H1 (cell line): ENCODE data around the gene RASSF3. TPM values are rescaled to one million over a fixed set of nuclear protein-coding genes. Genes with fewer than 3 reads are reported as not detected.

Experiments used
- CTCF ChIA-PET: fragments of 300-600 bp; sonication (Branson Sonifier 250); formaldehyde crosslinking; loops from one replicate; lab custom pipeline; 2021; ENCODE audit not compliant: partially characterized antibody; lab: Charles Lee
- POLR2A ChIA-PET: fragments of 300-600 bp; sonication (Branson Sonifier 250); formaldehyde crosslinking; loops from one replicate; lab custom pipeline; 2021; ENCODE audit warnings: inconsistent platforms; ENCODE audit not compliant: partially characterized antibody; lab: Charles Lee
- DNase-seq, 2 experiments: peaks; one replicate each; pipeline versions ENCODE4 v3.0.0 to v3.0.0-alpha.2; 2010 to 2022; ENCODE audit warnings: low spot score in 2 of 2, low read depth in 1 of 2, mixed read lengths in 1 of 2
- FAIRE-seq: peaks from 2 replicates; lab custom pipeline; 2011; peaks lifted over from hg19 to GRCh38; lab: Jason Lieb, UNC
- H2AFZ ChIP-seq: 2 replicates; pipeline ENCODE4 v1.8.1; 2012; ENCODE audit warnings: low read length, inconsistent platforms
- H2AK5ac ChIP-seq: 2 replicates; pipeline ENCODE4 v1.6.1; 2013; ENCODE audit warnings: low read depth, low read length
- H2BK120ac ChIP-seq: replicated peaks from 2 replicates; pipeline ENCODE3; 2013; ENCODE audit warnings: low read depth, low read length, inconsistent platforms
- H2BK12ac ChIP-seq: 2 replicates; pipeline ENCODE4 v1.6.1; 2013; ENCODE audit warnings: low read depth, low read length
- H2BK15ac ChIP-seq: 2 replicates; pipeline ENCODE4 v1.6.1; 2013; ENCODE audit warnings: low read length
- H2BK20ac ChIP-seq: 2 replicates; pipeline ENCODE4 v1.6.1; 2013; ENCODE audit warnings: low read length
- H2BK5ac ChIP-seq: 2 replicates; pipeline ENCODE4 v1.6.1; 2013; ENCODE audit warnings: low read depth, low read length
- H3K14ac ChIP-seq: 2 replicates; pipeline ENCODE4 v1.6.1; 2013; ENCODE audit warnings: inconsistent platforms; ENCODE audit not compliant: insufficient read length
- H3K18ac ChIP-seq: 2 replicates; pipeline ENCODE4 v1.6.1; 2013; ENCODE audit warnings: low read length; ENCODE audit errors: extremely low read depth
- H3K23ac ChIP-seq: 2 replicates; pipeline ENCODE4 v1.6.1; 2013; ENCODE audit warnings: inconsistent platforms; ENCODE audit not compliant: insufficient read length
- H3K23me2 ChIP-seq: 2 replicates; pipeline ENCODE4 v1.6.1; 2013; ENCODE audit warnings: low read depth, low read length
- H3K27ac ChIP-seq: 2 replicates; pipeline ENCODE4 v1.6.1; 2011; ENCODE audit warnings: low read depth, low read length, inconsistent platforms
- H3K27me3 ChIP-seq, 4 experiments: replicated peaks in 1 of 4; 1 replicate in 1 of 4; 2 replicates in 3 of 4; pipeline versions ENCODE4 v1.6.1 to v1.8.1; 2011 to 2013; ENCODE audit warnings: low read length in 3 of 4, mild to moderate bottlenecking in 3 of 4, inconsistent platforms in 2 of 4, mixed read lengths in 2 of 4, moderate library complexity in 1 of 4; ENCODE audit not compliant: control insufficient read depth in 3 of 4, insufficient read depth in 3 of 4; ENCODE audit errors: extremely low read depth in 1 of 4
- H3K36me3 ChIP-seq, 4 experiments: 2 replicates each; pipeline versions ENCODE4 v1.6.1 to v1.8.1; 2011 to 2013; ENCODE audit warnings: mild to moderate bottlenecking in 4 of 4, low read length in 3 of 4, moderate library complexity in 2 of 4, control low read depth in 1 of 4, inconsistent platforms in 1 of 4; ENCODE audit not compliant: insufficient read depth in 4 of 4, control insufficient read depth in 2 of 4
- H3K4ac ChIP-seq: replicated peaks from 2 replicates; pipeline ENCODE3; 2013; ENCODE audit warnings: low read length, low read depth, mixed read lengths, inconsistent platforms; ENCODE audit not compliant: insufficient read length
- H3K4me1 ChIP-seq, 4 experiments: replicated peaks in 1 of 4; 1 replicate in 1 of 4; 2 replicates in 3 of 4; pipeline versions ENCODE4 v1.6.1 to v1.8.1; 2011 to 2013; ENCODE audit warnings: low read length in 3 of 4, inconsistent platforms in 2 of 4, mixed read lengths in 1 of 4; ENCODE audit not compliant: insufficient read depth in 4 of 4, control insufficient read depth in 3 of 4
- H3K4me2 ChIP-seq, 2 experiments: 2 replicates each; pipeline versions ENCODE4 v1.6.1 to v1.8.1; 2011 to 2013; ENCODE audit warnings: low read depth in 2 of 2, low read length in 2 of 2, control low read depth in 1 of 2, inconsistent platforms in 1 of 2, mild to moderate bottlenecking in 1 of 2; ENCODE audit not compliant: insufficient read depth in 1 of 2
- H3K4me3 ChIP-seq, 4 experiments: fragments of 200-600, 300-600 bp in 1 of 4; sonication (generic), shearing (Covaris generic), sonication (Bioruptor Twin) in 1 of 4; 2 replicates each; pipeline versions ENCODE4 v1.5.1 to v1.8.1; 2011 to 2016; ENCODE audit warnings: low read length in 4 of 4, low read depth in 3 of 4, control low read depth in 2 of 4, inconsistent platforms in 2 of 4, mild to moderate bottlenecking in 2 of 4, mixed read lengths in 1 of 4, moderate library complexity in 1 of 4; ENCODE audit not compliant: insufficient read depth in 2 of 4; ENCODE audit errors: extremely low read depth in 1 of 4
- H3K56ac ChIP-seq: replicated peaks from 2 replicates; pipeline ENCODE3; 2013; ENCODE audit warnings: low read depth, mild to moderate bottlenecking, mixed read lengths, low read length, inconsistent platforms; ENCODE audit not compliant: insufficient read length
- H3K79me1 ChIP-seq: 2 replicates; pipeline ENCODE4 v1.6.1; 2013; ENCODE audit warnings: low read depth, low read length, control low read depth
- H3K79me2 ChIP-seq, 2 experiments: 2 replicates each; pipeline versions ENCODE4 v1.6.1 to v1.8.1; 2012 to 2013; ENCODE audit warnings: low read length in 2 of 2, mild to moderate bottlenecking in 2 of 2, inconsistent platforms in 1 of 2; ENCODE audit not compliant: insufficient read depth in 2 of 2, control insufficient read depth in 1 of 2
- H3K9ac ChIP-seq, 4 experiments: replicated peaks in 1 of 4; 1 replicate in 1 of 4; 2 replicates in 3 of 4; pipeline versions ENCODE4 v1.6.1 to v1.8.1; 2011 to 2013; ENCODE audit warnings: low read depth in 3 of 4, low read length in 3 of 4, control low read depth in 2 of 4, mild to moderate bottlenecking in 2 of 4, moderate library complexity in 2 of 4, inconsistent platforms in 1 of 4; ENCODE audit errors: extremely low read depth in 1 of 4
- H3K9me3 ChIP-seq, 2 experiments: 2 replicates each; pipeline versions ENCODE4 v1.6.1 to v1.8.1; 2012 to 2013; ENCODE audit warnings: mild to moderate bottlenecking in 2 of 2, moderate library complexity in 2 of 2, control low read depth in 1 of 2, inconsistent platforms in 1 of 2, low read depth in 1 of 2, low read length in 1 of 2, mixed read lengths in 1 of 2; ENCODE audit not compliant: insufficient read depth in 2 of 2
- H4K20me1 ChIP-seq, 2 experiments: replicated peaks in 1 of 2; 2 replicates each; pipeline versions ENCODE3 to v1.8.1; 2011 to 2013; ENCODE audit warnings: inconsistent platforms in 2 of 2, low read length in 2 of 2, mild to moderate bottlenecking in 1 of 2; ENCODE audit not compliant: insufficient read depth in 2 of 2, control insufficient read depth in 1 of 2
- H4K5ac ChIP-seq: 2 replicates; pipeline ENCODE4 v1.6.1; 2013; ENCODE audit warnings: low read length, low read depth, mixed read lengths, inconsistent platforms; ENCODE audit not compliant: insufficient read length
- H4K8ac ChIP-seq: 2 replicates; pipeline ENCODE4 v1.8.0; 2013; ENCODE audit warnings: mild to moderate bottlenecking, moderate library complexity, low read length, inconsistent platforms; ENCODE audit not compliant: insufficient read depth; ENCODE audit errors: extremely low read depth
- H4K91ac ChIP-seq: replicated peaks from 2 replicates; pipeline ENCODE3; 2013; ENCODE audit warnings: low read length, mixed read lengths, inconsistent platforms; ENCODE audit not compliant: insufficient read length
- BCL11A ChIP-seq, 2 experiments: IDR thresholded peaks; one replicate each; pipeline ENCODE4 v1.6.1; 2011; ENCODE audit warnings: low read depth in 2 of 2, low read length in 2 of 2, mild to moderate bottlenecking in 2 of 2
- EGR1 ChIP-seq: IDR thresholded peaks from 2 replicates; pipeline ENCODE4 v1.6.1; 2011; ENCODE audit warnings: low read depth, low read length, borderline replicate concordance
- EZH2 ChIP-seq: fragments of 200-600 bp; sonication (generic); IDR thresholded peaks from 2 replicates; pipeline ENCODE4 v1.7.1; 2012; ENCODE audit warnings: low read depth, mild to moderate bottlenecking, moderate library complexity, low read length, inconsistent platforms; ENCODE audit not compliant: severe bottlenecking
- JUND ChIP-seq: IDR thresholded peaks from 2 replicates; pipeline ENCODE4 v1.6.1; 2011; ENCODE audit warnings: mild to moderate bottlenecking, improper control_type of control experiment, low read length
- KDM1A ChIP-seq: fragments of 200-600, 300-600 bp; sonication (generic); IDR thresholded peaks from 2 replicates; pipeline ENCODE4 v1.7.1; 2016; ENCODE audit warnings: mild to moderate bottlenecking, low read length, borderline replicate concordance
- MAX ChIP-seq: IDR thresholded peaks from 2 replicates; pipeline ENCODE4 v1.6.1; 2012; ENCODE audit warnings: inconsistent platforms
- RFX5 ChIP-seq: IDR thresholded peaks from 2 replicates; pipeline ENCODE4 v1.6.1; 2011; ENCODE audit warnings: low read depth, low read length, improper control_type of control experiment, borderline replicate concordance
- SRF ChIP-seq: IDR thresholded peaks from 2 replicates; pipeline ENCODE4 v1.6.1; 2011; ENCODE audit warnings: mild to moderate bottlenecking, low read depth, low read length, moderate library complexity
- SUZ12 ChIP-seq: fragments of 200-600 bp; sonication (generic); IDR thresholded peaks from 2 replicates; pipeline ENCODE4 v1.6.1; 2012; ENCODE audit warnings: mild to moderate bottlenecking, inconsistent platforms, low read length, moderate library complexity, mixed read lengths
- TCF12 ChIP-seq: IDR thresholded peaks from 2 replicates; pipeline ENCODE4 v1.6.1; 2011; ENCODE audit warnings: low read depth, mild to moderate bottlenecking, low read length
- ZNF274 ChIP-seq: IDR thresholded peaks from 2 replicates; pipeline ENCODE4 v1.7.0; 2012; ENCODE audit warnings: low read length, borderline replicate concordance; ENCODE audit errors: extremely low read depth
- WGBS, 2 experiments: shearing (Covaris generic) in 1 of 2; methylation state at CpG; one replicate each; pipeline versions ENCODE4 v1.1.6 to v1.1.7; 2013 to 2015; ENCODE audit warnings: low lambda C conversion rate in 2 of 2, mixed read lengths in 2 of 2, inconsistent platforms in 1 of 2, low coverage in 1 of 2, missing lambda C conversion rate in 1 of 2; ENCODE audit not compliant: insufficient replicate concordance in 2 of 2, insufficient coverage in 1 of 2, insufficient read length in 1 of 2; ENCODE audit errors: extremely low coverage in 1 of 2, missing lambda C conversion rate in 1 of 2; 5-methylcytosine and 5-hydroxymethylcytosine counted together
- polyA plus RNA-seq, 7 experiments: library from polyadenylated mRNA; depleted of rRNA in 3 of 7; stranded (reverse) in 5 of 7; unstranded in 2 of 7; fragments of >200 nt in 5 of 7; fragments of 200-250 nt in 2 of 7; gene quantifications; 1 replicate in 5 of 7; 2 replicates in 1 of 7; 4 replicates in 1 of 7; pipeline versions ENCODE4 v1.2.1 to v1.2.3, GENCODE V29; 2011 to 2013; ENCODE audit warnings: missing spikeins in 2 of 7, mixed read lengths in 2 of 7
- total RNA-seq: library from RNA; stranded (reverse); fragmentation: NEBNext Ultra II Directional; extraction: Animal tissue kit (Norgen Biotek cat#: 25700); gene quantifications from 2 replicates; pipeline ENCODE4 v1.2.1, GENCODE V29; 2021

RASSF3 gene
- total and polyA plus RNA-seq, 2 of the 8 experiments (the other 6 are each of a cell fraction or from before 2014, with no cell fraction given): 19.1 to 64.3 TPM

GRCh38 chr12:64567570-64567969 is 42.7 kb upstream of the RASSF3 start:
- Histone ChIP-seq H3K4me1 (peaks cover 5 to 15% (median 11%) of the 10 kb centered on the region in 4 experiments; a peak in 6 of 7 replicates), H2BK20ac (peak overlapping the region; percentile 61; the same call in 1 of the 2 replicates), H3K27ac (no peak overlapping the region), H3K79me2 (no peaks in the 10 kb centered on the region), H4K5ac (no peak overlapping the region), H2BK120ac (no peak overlapping the region), H3K4me3 (no peak overlapping the region), H2BK12ac (peak overlapping the region; percentile 97; the same call in 1 of the 2 replicates), H3K23me2 (no peaks in the 10 kb centered on the region), H3K27me3 (no peaks in the 10 kb centered on the region), H4K8ac (no peak overlapping the region), H2BK5ac (peak overlapping the region; percentile 66), H3K56ac (no peak overlapping the region), H2BK15ac (peak overlapping the region; percentile 29; the same call in 1 of the 2 replicates), H3K36me3 (no peaks in the 10 kb centered on the region), H3K9me3 (no peaks in the 10 kb centered on the region), H2AK5ac (peak overlapping the region; percentile 7; the same call in 1 of the 2 replicates), H3K4ac (peak overlapping the region; percentile 6), H4K20me1 (no peaks in the 10 kb centered on the region), H3K79me1 (no peaks in the 10 kb centered on the region), H3K18ac (peak overlapping the region; percentile 78; the same call in 1 of the 2 replicates), H3K9ac (no peak overlapping the region; a peak in 1 of 7 replicates), H3K14ac (no peak overlapping the region), H3K23ac (no peak overlapping the region), H4K91ac (peak overlapping the region; percentile 68), H3K4me2 (no peak overlapping the region), H2AFZ (peak overlapping the region; percentile 79; the same call in 1 of the 2 replicates)
- FAIRE-seq (no peak), DNase-seq (no peak)
- TF ChIP-seq SUZ12: no peak
- no peak for TF ChIP-seq BCL11A (IDR thresholded peaks at IDR 0.05; ENCODE audit: low read depth in 2 of 2, low read length in 2 of 2)
- no peak for TF ChIP-seq EGR1
- TF ChIP-seq TCF12: no peak
- no peak for TF ChIP-seq RFX5
- TF ChIP-seq JUND: no peak
- no peak for TF ChIP-seq SRF
- no peak for TF ChIP-seq KDM1A
- no peak for TF ChIP-seq ZNF274
- no peak for TF ChIP-seq EZH2
- TF ChIP-seq MAX: no peak
- ChIA-PET POLR2A (interaction anchor here (0.6 to 1.3 kb wide), 4 partner anchors 11 to 131 kb away, joined by 3 read pairs; no protein-coding TSS in a partner anchor), CTCF (interaction anchor here (1.1 to 6.2 kb wide), 7 partner anchors 10 to 129 kb away, joined by 3 to 33 read pairs (median 5); no protein-coding TSS in a partner anchor)
- 93% methylated on average over 8 of the region's 8 CpGs; no CpG with 5 or more reads in 1 of the 2 experiments for WGBS, 2 experiments
